Measurements from ENCODE around the gene CHSY1. TPM values are rescaled to one million over a fixed set of nuclear protein-coding genes. Genes with fewer than 3 reads are reported as not detected.

Gene CHSY1
- total and polyA plus RNA-seq, 2 of the 13 experiments (the other 11 are each of a cell fraction or from before 2014, with no cell fraction given) = 13.3 to 13.7 TPM

DNA sequence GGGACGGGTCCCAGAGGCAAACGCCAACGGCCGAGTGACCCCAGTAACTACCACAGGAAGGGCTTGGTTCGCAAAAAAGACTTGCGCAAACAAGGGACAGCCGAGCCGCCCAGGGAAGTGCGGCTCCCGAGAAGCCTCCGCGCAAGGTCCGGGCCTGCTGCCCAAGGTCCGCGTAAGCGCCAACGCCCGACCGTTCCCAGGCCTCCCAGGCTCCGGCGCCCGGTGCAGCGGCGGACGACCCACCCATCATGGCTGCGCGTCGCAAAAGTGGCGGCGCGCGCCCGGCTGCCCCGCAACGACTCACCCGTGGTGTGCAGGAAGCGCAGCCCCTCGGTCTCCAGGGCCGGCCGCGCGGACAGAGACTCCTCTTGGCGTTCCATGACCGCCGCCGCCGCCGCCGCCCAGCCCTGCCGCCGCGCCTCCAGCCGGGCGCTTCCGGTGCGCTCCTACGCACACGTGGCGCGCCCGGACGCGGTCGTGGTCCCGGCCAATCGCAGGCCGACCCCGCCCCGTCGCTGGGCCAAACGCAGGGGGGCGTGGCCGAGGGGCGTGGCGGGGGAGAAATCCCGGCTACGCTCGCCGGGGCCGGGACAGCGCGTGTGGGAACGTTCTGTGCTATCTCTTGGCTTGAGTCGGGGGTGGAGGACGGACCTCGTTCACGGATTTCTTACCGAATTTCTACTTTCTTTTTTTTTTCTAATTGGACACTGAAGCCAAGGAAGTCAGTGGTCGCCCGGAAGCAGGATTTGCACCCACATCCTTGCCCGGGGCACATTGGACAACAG, 25.4 kb upstream of the CHSY1 start, which contains the start of gene SELENOS (continued):
- TF ChIP-seq ZXDC (CRISPR knock-in tag; IDR thresholded peaks at IDR 0.05) = no peak
- TF ChIP-seq IRF2 (CRISPR knock-in tag; IDR thresholded peaks at IDR 0.05) = peak; percentile 20; the same call in 1 of the 2 replicates
- peak; percentile 80 for TF ChIP-seq THAP11 (CRISPR knock-in tag; IDR thresholded peaks at IDR 0.05)
- peak; percentile 98 for TF ChIP-seq KLF9 (CRISPR knock-in tag; IDR thresholded peaks at IDR 0.05; ENCODE audit: low read depth)
- TF ChIP-seq PAX8 (CRISPR knock-in tag; IDR thresholded peaks at IDR 0.05; ENCODE audit: borderline replicate concordance) = peak; percentile 85; the same call in 1 of the 2 replicates
- 0 out of 2 replicates have a peak, but pooled peaks have one; percentile 13 for TF ChIP-seq TFE3 (CRISPR knock-in tag; IDR thresholded peaks at IDR 0.05)
- TF ChIP-seq KDM5A (IDR thresholded peaks at IDR 0.05; ENCODE audit: borderline replicate concordance, low read length) = peak; percentile 59; the same call in 1 of the 2 replicates
- no peak for TF ChIP-seq REL (CRISPR knock-in tag; conservative IDR thresholded peaks at IDR 0.05)
- TF ChIP-seq ZNF644 (CRISPR knock-in tag; IDR thresholded peaks at IDR 0.05; ENCODE audit: low read depth) = no peak
- TF ChIP-seq SMARCC2 (IDR thresholded peaks at IDR 0.05) = no peak
- no peak for TF ChIP-seq MAFF (IDR thresholded peaks at IDR 0.05; ENCODE audit: low read depth, low read length)
- peak in 1 of 2 experiments; percentile 52; a peak in 1 of 4 replicates for TF ChIP-seq KLF16 (CRISPR knock-in tag; IDR thresholded peaks at IDR 0.05)
- TF ChIP-seq NR3C1 (CRISPR knock-in tag; IDR thresholded peaks at IDR 0.05) = no peak
- no peak for TF ChIP-seq KDM6A (CRISPR knock-in tag; IDR thresholded peaks at IDR 0.05; ENCODE audit: low read depth)
- TF ChIP-seq ZBTB42 (CRISPR knock-in tag; IDR thresholded peaks at IDR 0.05) = no peak
- peak; percentile 78; the same call in 1 of the 2 replicates for TF ChIP-seq ZSCAN21 (CRISPR knock-in tag; IDR thresholded peaks at IDR 0.05; ENCODE audit: borderline replicate concordance)
- TF ChIP-seq, protein P1, sequence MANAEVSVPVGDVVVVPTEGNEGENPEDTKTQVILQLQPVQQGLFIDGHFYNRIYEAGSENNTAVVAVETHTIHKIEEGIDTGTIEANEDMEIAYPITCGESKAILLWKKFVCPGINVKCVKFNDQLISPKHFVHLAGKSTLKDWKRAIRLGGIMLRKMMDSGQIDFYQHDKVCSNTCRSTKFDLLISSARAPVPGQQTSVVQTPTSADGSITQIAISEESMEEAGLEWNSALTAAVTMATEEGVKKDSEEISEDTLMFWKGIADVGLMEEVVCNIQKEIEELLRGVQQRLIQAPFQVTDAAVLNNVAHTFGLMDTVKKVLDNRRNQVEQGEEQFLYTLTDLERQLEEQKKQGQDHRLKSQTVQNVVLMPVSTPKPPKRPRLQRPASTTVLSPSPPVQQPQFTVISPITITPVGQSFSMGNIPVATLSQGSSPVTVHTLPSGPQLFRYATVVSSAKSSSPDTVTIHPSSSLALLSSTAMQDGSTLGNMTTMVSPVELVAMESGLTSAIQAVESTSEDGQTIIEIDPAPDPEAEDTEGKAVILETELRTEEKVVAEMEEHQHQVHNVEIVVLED (CRISPR knock-in tag; IDR thresholded peaks at IDR 0.05; ENCODE audit: borderline replicate concordance) = peak; percentile 93
- no peak; the same call in 1 of the 2 replicates for TF ChIP-seq POGK (CRISPR knock-in tag; conservative IDR thresholded peaks at IDR 0.05)
- no peak for TF ChIP-seq ZBTB39 (CRISPR knock-in tag; IDR thresholded peaks at IDR 0.05)
- TF ChIP-seq ZNF775 (CRISPR knock-in tag; IDR thresholded peaks at IDR 0.05; ENCODE audit: borderline replicate concordance) = no peak

Measured in HepG2 (cell line).